ENCODE data around the gene RYR1.

Gene RYR1

GRCh38 chr19:38486731-38487336 lies 53.3 kb downstream of the RYR1 start:
- Histone ChIP-seq H3K56ac (ENCODE audit: low read length) (no peak overlapping the region), H2AK5ac (ENCODE audit: low read length) (no peak overlapping the region), H3K4me1 (ENCODE audit: control insufficient read depth, low read depth, low read length) (no peaks in the 10 kb centered on the region), H4K5ac (ENCODE audit: low read length) (no peak overlapping the region), H3K79me2 (ENCODE audit: control insufficient read depth, insufficient read depth, low read length) (no peaks in the 10 kb centered on the region), H3K79me1 (ENCODE audit: low read length) (no peaks in the 10 kb centered on the region), H3K36me3 (ENCODE audit: control insufficient read depth, insufficient read depth, low read length) (no peaks in the 10 kb centered on the region), H3K4me3 (ENCODE audit: low read length) (no peak overlapping the region), H3K27ac (ENCODE audit: low read depth, low read length) (no peak overlapping the region), H2BK15ac (replicated peaks; ENCODE audit: low read depth) (no peak overlapping the region), H3K18ac (ENCODE audit: low read length) (no peak overlapping the region), H4K8ac (ENCODE audit: low read depth, low read length) (no peak overlapping the region), H3K9ac (ENCODE audit: low read length) (no peak overlapping the region), H3K4me2 (ENCODE audit: low read length) (no peak overlapping the region), H3K23ac (ENCODE audit: low read length) (no peak overlapping the region), H2BK5ac (ENCODE audit: low read length) (no peak overlapping the region), H3K27me3 (ENCODE audit: insufficient read depth, low read length, poor library complexity) (no peaks in the 10 kb centered on the region), H2BK120ac (ENCODE audit: low read depth, low read length) (no peak overlapping the region), H3K4ac (ENCODE audit: low read depth, low read length) (no peak overlapping the region)
- DNase-seq = no peak
- 100% methylated on average over 4 of the region's 6 CpGs for WGBS (ENCODE audit: extremely low coverage, insufficient coverage, low lambda C conversion rate)

GRCh38 chr19:38488096-38488495 lies 54.6 kb downstream of the RYR1 start:
- Histone ChIP-seq H3K4me1 (ENCODE audit: control insufficient read depth, low read depth, low read length) (no peaks in the 10 kb centered on the region), H2AK5ac (ENCODE audit: low read length) (no peak overlapping the region), H3K4me3 (ENCODE audit: low read length) (no peak overlapping the region), H2BK5ac (ENCODE audit: low read length) (no peak overlapping the region), H3K9ac (ENCODE audit: low read length) (no peak overlapping the region), H3K56ac (ENCODE audit: low read length) (no peak overlapping the region), H3K79me2 (ENCODE audit: control insufficient read depth, insufficient read depth, low read length) (no peaks in the 10 kb centered on the region), H2BK120ac (ENCODE audit: low read depth, low read length) (no peak overlapping the region), H3K36me3 (ENCODE audit: control insufficient read depth, insufficient read depth, low read length) (no peaks in the 10 kb centered on the region), H3K79me1 (ENCODE audit: low read length) (no peaks in the 10 kb centered on the region), H3K27me3 (ENCODE audit: insufficient read depth, low read length, poor library complexity) (no peaks in the 10 kb centered on the region), H3K4ac (ENCODE audit: low read depth, low read length) (no peak overlapping the region), H3K4me2 (ENCODE audit: low read length) (no peak overlapping the region), H4K8ac (ENCODE audit: low read depth, low read length) (no peak overlapping the region), H4K5ac (ENCODE audit: low read length) (no peak overlapping the region), H3K23ac (ENCODE audit: low read length) (no peak overlapping the region), H2BK15ac (replicated peaks; ENCODE audit: low read depth) (no peak overlapping the region), H3K27ac (ENCODE audit: low read depth, low read length) (no peak overlapping the region), H3K18ac (ENCODE audit: low read length) (no peak overlapping the region)
- no peak for DNase-seq
- 100% methylated on average over 3 of the region's 3 CpGs for WGBS (ENCODE audit: extremely low coverage, insufficient coverage, low lambda C conversion rate)

- Histone ChIP-seq H3K4me2 (ENCODE audit: low read length) (no peak overlapping the region), H4K5ac (ENCODE audit: low read length) (no peak overlapping the region), H3K4ac (ENCODE audit: low read depth, low read length) (no peak overlapping the region), H2AK5ac (ENCODE audit: low read length) (no peak overlapping the region), H3K4me1 (ENCODE audit: control insufficient read depth, low read depth, low read length) (no peaks in the 10 kb centered on the region), H3K27me3 (ENCODE audit: insufficient read depth, low read length, poor library complexity) (no peaks in the 10 kb centered on the region), H2BK5ac (ENCODE audit: low read length) (no peak overlapping the region), H3K79me1 (ENCODE audit: low read length) (no peaks in the 10 kb centered on the region), H2BK15ac (replicated peaks; ENCODE audit: low read depth) (no peak overlapping the region), H2BK120ac (ENCODE audit: low read depth, low read length) (no peak overlapping the region), H4K8ac (ENCODE audit: low read depth, low read length) (no peak overlapping the region), H3K27ac (ENCODE audit: low read depth, low read length) (no peak overlapping the region), H3K56ac (ENCODE audit: low read length) (peak overlapping the region; percentile 15), H3K4me3 (ENCODE audit: low read length) (no peak overlapping the region), H3K9ac (ENCODE audit: low read length) (no peak overlapping the region), H3K18ac (ENCODE audit: low read length) (no peak overlapping the region), H3K36me3 (ENCODE audit: control insufficient read depth, insufficient read depth, low read length) (no peaks in the 10 kb centered on the region), H3K79me2 (ENCODE audit: control insufficient read depth, insufficient read depth, low read length) (no peaks in the 10 kb centered on the region), H3K23ac (ENCODE audit: low read length) (no peak overlapping the region)
- no CpG with 5 or more reads among the region's 9 CpGs for WGBS (ENCODE audit: extremely low coverage, insufficient coverage, low lambda C conversion rate)
- no peak for DNase-seq
Measured at GRCh38 chr19:38488776-38489481, 55.4 kb downstream of the RYR1 start.

GRCh38 chr19:38490861-38491260 lies 57.4 kb downstream of the RYR1 start:
- Histone ChIP-seq H3K4ac (ENCODE audit: low read depth, low read length) (no peak overlapping the region), H4K5ac (ENCODE audit: low read length) (no peak overlapping the region), H3K27me3 (ENCODE audit: insufficient read depth, low read length, poor library complexity) (no peaks in the 10 kb centered on the region), H2BK15ac (replicated peaks; ENCODE audit: low read depth) (no peak overlapping the region), H3K79me1 (ENCODE audit: low read length) (no peaks in the 10 kb centered on the region), H3K79me2 (ENCODE audit: control insufficient read depth, insufficient read depth, low read length) (no peaks in the 10 kb centered on the region), H3K23ac (ENCODE audit: low read length) (no peak overlapping the region), H3K18ac (ENCODE audit: low read length) (no peak overlapping the region), H3K4me1 (ENCODE audit: control insufficient read depth, low read depth, low read length) (peaks cover 3% of the 10 kb centered on the region), H3K9ac (ENCODE audit: low read length) (no peak overlapping the region), H3K27ac (ENCODE audit: low read depth, low read length) (no peak overlapping the region), H3K4me3 (ENCODE audit: low read length) (no peak overlapping the region), H3K36me3 (ENCODE audit: control insufficient read depth, insufficient read depth, low read length) (no peaks in the 10 kb centered on the region), H4K8ac (ENCODE audit: low read depth, low read length) (no peak overlapping the region), H2BK5ac (ENCODE audit: low read length) (no peak overlapping the region), H3K4me2 (ENCODE audit: low read length) (no peak overlapping the region), H2AK5ac (ENCODE audit: low read length) (no peak overlapping the region), H2BK120ac (ENCODE audit: low read depth, low read length) (no peak overlapping the region), H3K56ac (ENCODE audit: low read length) (no peak overlapping the region)
- no peak for DNase-seq
- WGBS (ENCODE audit: extremely low coverage, insufficient coverage, low lambda C conversion rate) = 100% methylated on average over 1 of the region's 2 CpGs

- no peak overlapping the region for H2BK5ac ChIP-seq (ENCODE audit: low read length)
- H3K4ac ChIP-seq (ENCODE audit: low read depth, low read length) = no peak overlapping the region
Measured at GRCh38 chr19:38492181-38492813, 58.8 kb downstream of the RYR1 start.

More at GRCh38 chr19:38492181-38492813, 58.8 kb downstream of the RYR1 start:
- no peaks in the 10 kb centered on the region for H3K36me3 ChIP-seq (ENCODE audit: control insufficient read depth, insufficient read depth, low read length)
- no CpG with 5 or more reads among the region's 9 CpGs for WGBS (ENCODE audit: extremely low coverage, insufficient coverage, low lambda C conversion rate)
- no peak overlapping the region for H4K8ac ChIP-seq (ENCODE audit: low read depth, low read length)
- H2BK120ac ChIP-seq (ENCODE audit: low read depth, low read length) = no peak overlapping the region
- no peak overlapping the region for H3K4me3 ChIP-seq (ENCODE audit: low read length)
- no peak overlapping the region for H2AK5ac ChIP-seq (ENCODE audit: low read length)
- H3K27ac ChIP-seq (ENCODE audit: low read depth, low read length) = no peak overlapping the region
- H3K23ac ChIP-seq (ENCODE audit: low read length) = no peak overlapping the region
- DNase-seq = no peak
- H3K79me2 ChIP-seq (ENCODE audit: control insufficient read depth, insufficient read depth, low read length) = no peaks in the 10 kb centered on the region
- H3K4me2 ChIP-seq (ENCODE audit: low read length) = no peak overlapping the region
- H3K79me1 ChIP-seq (ENCODE audit: low read length) = no peaks in the 10 kb centered on the region
- H3K9ac ChIP-seq (ENCODE audit: low read length) = no peak overlapping the region
- no peaks in the 10 kb centered on the region for H3K27me3 ChIP-seq (ENCODE audit: insufficient read depth, low read length, poor library complexity)
- H3K18ac ChIP-seq (ENCODE audit: low read length) = no peak overlapping the region
- no peak overlapping the region for H2BK15ac ChIP-seq (replicated peaks; ENCODE audit: low read depth)
- peaks cover 3% of the 10 kb centered on the region for H3K4me1 ChIP-seq (ENCODE audit: control insufficient read depth, low read depth, low read length)
- no peak overlapping the region for H3K56ac ChIP-seq (ENCODE audit: low read length)
- H4K5ac ChIP-seq (ENCODE audit: low read length) = no peak overlapping the region
